ENCODE measurements around the gene CCL16.
"Not testable (repeated sequence)": the region's sequence is repeated elsewhere in the genome, so short reads cannot be mapped to it uniquely, and the experiment has no call there.

CCL16 gene

GRCh38 chr17:35938492-35938891 is 42.8 kb downstream of the CCL16 start:
- DNase-seq (ENCODE audit: low spot score): not testable (repeated sequence)

GRCh38 chr17:35936063-35936462 is 45.2 kb downstream of the CCL16 start:
- no peak for DNase-seq (ENCODE audit: low spot score)

- peak; percentile 63 for DNase-seq (ENCODE audit: low spot score)
Observed at GRCh38 chr17:35934760-35935159, 46.5 kb downstream of the CCL16 start.

GRCh38 chr17:35932586-35932985 is 48.7 kb downstream of the CCL16 start:
- no peak for DNase-seq (ENCODE audit: low spot score)

GRCh38 chr17:35931794-35932425 is 49.4 kb downstream of the CCL16 start:
- DNase-seq (ENCODE audit: low spot score): no peak

- peak; percentile 77 for DNase-seq (ENCODE audit: low spot score)
Observed at GRCh38 chr17:35930211-35931065, 50.9 kb downstream of the CCL16 start, which contains the start of gene RDM1. Gene RDM1, minus strand, starts transcription at chr17:35930773. Its CDS starts 46 bp downstream, at chr17:35930727.

- no peak for DNase-seq (ENCODE audit: low spot score)
Observed at GRCh38 chr17:35927714-35928113, 53.6 kb downstream of the CCL16 start.

Measured in AG08396 (cell line).